GM20000 (cell line): ENCODE measurements around the gene MRPL36.

ENCODE experiments used
- DNase-seq: peaks from one replicate; pipeline ENCODE4 v3.0.0; 2012; ENCODE audit warnings: low spot score
- CTCF ChIP-seq: IDR thresholded peaks from 2 replicates; pipeline ENCODE4 v1.5.1; 2012; ENCODE audit warnings: mild to moderate bottlenecking, control low read depth; ENCODE audit errors: extremely low read depth, missing control alignments

MRPL36 gene

DNA sequence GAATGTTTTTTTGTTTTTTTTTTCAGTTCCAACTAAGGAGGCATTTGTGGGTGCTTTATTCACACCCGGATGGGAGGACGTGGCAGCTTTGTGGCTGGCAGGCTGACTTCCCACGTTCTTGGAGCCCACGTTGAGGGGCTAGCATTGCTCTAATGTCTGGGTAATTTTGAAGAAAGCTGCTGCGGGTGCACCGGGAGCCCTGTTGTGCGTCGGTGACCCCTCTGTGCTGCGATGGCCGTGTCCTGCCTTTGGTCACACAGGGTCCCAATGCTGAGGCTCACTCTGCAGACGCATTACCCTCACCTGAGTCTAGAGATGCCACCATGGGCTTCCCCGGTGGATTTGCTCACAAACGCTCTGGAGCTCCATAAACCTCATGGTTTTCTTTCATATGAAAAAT, 35.8 kb upstream of the MRPL36 start:
- no peak for DNase-seq

GRCh38 chr5:1834721-1835429, 35.2 kb upstream of the MRPL36 start:
- no peak for TF ChIP-seq CTCF
- no peak for DNase-seq

More for the DNA sequence above, 35.8 kb upstream of the MRPL36 start:
- no peak for TF ChIP-seq CTCF

DNA sequence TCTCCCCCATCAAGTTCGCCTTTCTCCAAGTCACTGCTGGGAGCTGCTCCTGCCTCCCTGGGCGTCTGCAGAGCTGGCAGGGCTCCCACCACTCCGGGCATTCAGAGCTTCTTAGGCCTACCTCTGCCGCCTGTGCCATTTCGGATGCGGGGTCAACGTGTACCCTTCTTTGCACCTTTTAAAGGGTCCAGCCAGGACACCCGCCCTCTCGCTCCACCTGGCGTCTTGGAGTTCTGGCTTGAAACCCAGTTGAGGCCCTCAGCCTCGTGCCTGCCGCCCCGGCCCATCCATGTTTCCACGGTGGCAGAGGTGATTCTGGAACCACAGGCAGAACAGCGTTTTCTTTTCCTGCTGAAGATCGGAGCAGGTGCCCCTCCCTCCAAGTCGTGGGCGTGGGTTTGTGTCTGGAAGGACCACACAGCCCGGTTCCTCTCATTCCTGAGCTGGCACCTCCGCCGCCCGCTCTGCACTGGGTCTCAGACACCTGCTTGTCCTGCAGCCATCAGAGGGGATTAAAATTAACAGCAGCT, 34.5 kb upstream of the MRPL36 start:
- no peak for TF ChIP-seq CTCF
- no peak for DNase-seq

GRCh38 chr5:1833264-1834021, 33.8 kb upstream of the MRPL36 start:
- TF ChIP-seq CTCF = no peak
- no peak for DNase-seq

DNA sequence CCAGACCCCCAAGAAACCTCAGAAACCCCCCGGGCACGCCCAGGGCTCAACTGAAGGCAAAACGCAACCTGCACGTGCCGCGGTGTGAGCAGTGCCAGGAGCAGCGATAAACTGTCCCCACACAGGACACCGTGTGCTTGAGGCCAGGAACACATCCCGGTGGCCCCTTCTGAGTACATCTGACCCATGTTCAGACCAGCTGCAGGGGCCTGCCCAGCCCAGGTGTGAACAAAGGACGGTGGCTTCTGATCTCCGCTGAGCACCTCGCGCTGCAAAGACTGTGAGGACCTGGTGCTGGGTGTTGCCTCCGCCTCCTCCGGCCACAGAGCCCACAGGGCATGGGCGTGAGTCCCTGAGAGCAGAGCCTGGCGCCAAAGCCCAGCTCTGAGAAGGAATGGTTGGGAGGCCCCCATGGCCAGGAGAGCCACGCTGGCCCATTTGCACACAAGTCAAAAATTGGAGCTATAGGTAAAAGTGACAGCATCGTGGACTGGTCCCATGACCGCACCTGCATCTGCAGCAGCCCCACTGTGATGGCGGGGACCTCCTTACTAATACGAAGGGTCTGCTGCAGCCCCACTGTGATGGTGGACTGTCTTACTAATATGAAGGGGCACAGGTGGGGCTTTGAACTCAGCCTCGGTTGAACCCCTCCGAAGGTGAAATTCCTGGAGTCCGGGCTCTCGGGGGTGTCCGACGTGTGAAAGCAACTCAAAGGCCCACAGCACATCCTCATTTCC, 33.0 kb upstream of the MRPL36 start:
- TF ChIP-seq CTCF = no peak
- no peak for DNase-seq

GRCh38 chr5:1831677-1832313, 32.2 kb upstream of the MRPL36 start:
- no peak for TF ChIP-seq CTCF
- no peak for DNase-seq
